Measurements from ENCODE around the gene PRDM10.
"Not testable (repeated sequence)": the region's sequence is repeated elsewhere in the genome, so short reads cannot be mapped to it uniquely, and the experiment has no call there.

PRDM10 gene

GRCh38 chr11:130024361-130024760 lies 21.7 kb upstream of the PRDM10 start:
- Histone ChIP-seq H3K9me3 (ENCODE audit: severe bottlenecking) (no peaks in the 10 kb centered on the region), H3K27ac (no peak overlapping the region), H3K4me3 (ENCODE audit: low read depth, low read length) (no peak overlapping the region), H3K36me3 (no peaks in the 10 kb centered on the region), H3K27me3 (ENCODE audit: insufficient read depth, low read depth, severe bottlenecking) (no peaks in the 10 kb centered on the region)
- no peak for DNase-seq
- no peak for TF ChIP-seq CTCF (IDR thresholded peaks at IDR 0.05; ENCODE audit: low read depth, low read length)

GRCh38 chr11:130023204-130023603 lies 20.6 kb upstream of the PRDM10 start:
- H3K4me3 ChIP-seq (ENCODE audit: low read depth, low read length), result no peak overlapping the region
- H3K27me3 ChIP-seq (ENCODE audit: insufficient read depth, low read depth, severe bottlenecking), result no peaks in the 10 kb centered on the region
- no peaks in the 10 kb centered on the region for H3K36me3 ChIP-seq
- no peak overlapping the region for H3K27ac ChIP-seq
- no peaks in the 10 kb centered on the region for H3K9me3 ChIP-seq (ENCODE audit: severe bottlenecking)
- no peak for TF ChIP-seq CTCF (IDR thresholded peaks at IDR 0.05; ENCODE audit: low read depth, low read length)
- no peak for DNase-seq

GRCh38 chr11:130022799-130023198 lies 20.2 kb upstream of the PRDM10 start:
- DNase-seq, result no peak
- no peak overlapping the region for H3K27ac ChIP-seq
- H3K4me3 ChIP-seq (ENCODE audit: low read depth, low read length), result no peak overlapping the region
- H3K36me3 ChIP-seq, result no peaks in the 10 kb centered on the region
- H3K27me3 ChIP-seq (ENCODE audit: insufficient read depth, low read depth, severe bottlenecking), result no peaks in the 10 kb centered on the region
- H3K9me3 ChIP-seq (ENCODE audit: severe bottlenecking), result no peaks in the 10 kb centered on the region
- TF ChIP-seq CTCF (IDR thresholded peaks at IDR 0.05; ENCODE audit: low read depth, low read length), result no peak

DNA sequence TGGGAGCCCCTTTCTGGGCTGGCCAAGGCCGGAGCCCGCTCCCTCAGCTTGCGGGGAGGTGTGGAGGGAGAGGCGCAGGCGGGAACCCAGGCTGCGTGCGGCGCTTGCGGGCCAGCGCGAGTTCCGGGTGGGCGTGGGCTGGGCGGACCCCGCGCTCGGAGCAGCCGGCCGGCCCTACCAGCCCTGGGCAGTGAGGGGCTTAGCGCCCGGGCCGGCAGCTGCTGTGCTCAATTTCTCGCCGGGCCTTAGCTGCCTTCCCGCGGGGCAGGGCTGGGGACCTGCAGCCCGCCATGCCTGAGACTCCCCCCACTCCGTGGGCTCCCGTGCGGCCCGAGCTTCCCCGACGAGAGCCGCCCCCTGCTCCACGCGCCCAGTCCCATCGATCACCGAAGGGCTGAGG lies 19.0 kb upstream of the PRDM10 start:
- DNase-seq; H3K27me3 ChIP-seq (ENCODE audit: insufficient read depth, low read depth, severe bottlenecking); H3K4me3 ChIP-seq (ENCODE audit: low read depth, low read length); H3K9me3 ChIP-seq (ENCODE audit: severe bottlenecking); H3K36me3 ChIP-seq; H3K27ac ChIP-seq: not testable (repeated sequence)

- TF ChIP-seq CTCF (IDR thresholded peaks at IDR 0.05; ENCODE audit: low read depth, low read length), result no peak
- H3K27ac ChIP-seq, result no peak overlapping the region
- no peaks in the 10 kb centered on the region for H3K27me3 ChIP-seq (ENCODE audit: insufficient read depth, low read depth, severe bottlenecking)
- H3K9me3 ChIP-seq (ENCODE audit: severe bottlenecking), result peaks cover 3% of the 10 kb centered on the region
- H3K4me3 ChIP-seq (ENCODE audit: low read depth, low read length), result no peak overlapping the region
- no peaks in the 10 kb centered on the region for H3K36me3 ChIP-seq
- DNase-seq, result no peak
These were observed 17.7 kb upstream of the PRDM10 start for GRCh38 chr11:130020323-130020722.

- H3K36me3 ChIP-seq; DNase-seq; H3K9me3 ChIP-seq (ENCODE audit: severe bottlenecking): not testable (repeated sequence)
These were observed 13.2 kb upstream of the PRDM10 start for GRCh38 chr11:130015846-130016245.

GRCh38 chr11:130008326-130008725 lies 5.7 kb upstream of the PRDM10 start:
- H3K9me3 ChIP-seq (ENCODE audit: severe bottlenecking), result no peaks in the 10 kb centered on the region
- no peaks in the 10 kb centered on the region for H3K27me3 ChIP-seq (ENCODE audit: insufficient read depth, low read depth, severe bottlenecking)
- no peaks in the 10 kb centered on the region for H3K36me3 ChIP-seq
- no peak overlapping the region for H3K4me3 ChIP-seq (ENCODE audit: low read depth, low read length)
- no peak overlapping the region for H3K27ac ChIP-seq
- DNase-seq, result no peak
- no peak for TF ChIP-seq CTCF (IDR thresholded peaks at IDR 0.05; ENCODE audit: low read depth, low read length)

More at GRCh38 chr11:130015846-130016245, 13.2 kb upstream of the PRDM10 start:
- H3K27me3 ChIP-seq (ENCODE audit: insufficient read depth, low read depth, severe bottlenecking); H3K27ac ChIP-seq; H3K4me3 ChIP-seq (ENCODE audit: low read depth, low read length): not testable (repeated sequence)
